VCaP (cell line): ENCODE data around the gene CAMK1G.
A peak's percentile ranks its signal among the peaks of the same experiment; 100 is the strongest.

Experiments
- H3K27ac ChIP-seq: fragments of 450-650 bp; 2 replicates; pipeline ENCODE4 v1.5.1; 2017
- CTCF ChIP-seq: fragments of 450-650 bp; conservative IDR thresholded peaks from 2 replicates; pipeline ENCODE4 v1.5.1; 2017; ENCODE audit warnings: mild to moderate bottlenecking, moderate library complexity

CAMK1G gene

GRCh38 chr1:209633335-209633997 lies 50.0 kb downstream of the CAMK1G start:
- TF ChIP-seq CTCF = no peak
- no peak overlapping the region for H3K27ac ChIP-seq

GRCh38 chr1:209634005-209634737 lies 50.7 kb downstream of the CAMK1G start:
- H3K27ac ChIP-seq = no peak overlapping the region
- TF ChIP-seq CTCF = no peak

DNA sequence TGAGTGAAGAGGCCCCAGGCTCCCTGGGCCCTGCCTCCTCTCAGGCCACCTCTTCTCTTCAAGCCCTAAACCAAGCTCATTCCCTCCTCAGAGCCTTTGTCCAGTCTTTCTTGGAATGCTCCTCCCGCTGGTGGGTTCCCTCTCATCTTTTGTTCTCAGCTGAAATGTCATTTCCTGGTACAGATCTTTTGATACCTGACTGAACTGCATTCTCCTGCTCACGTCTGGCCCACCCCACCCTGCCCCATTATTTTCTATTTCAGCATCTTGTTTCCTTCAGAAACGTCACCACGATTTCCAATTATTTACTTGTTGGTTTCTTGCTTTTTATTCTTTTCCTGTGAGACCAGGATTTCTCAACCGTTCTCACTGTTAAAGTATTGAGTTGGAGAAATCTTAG lies 52.3 kb downstream of the CAMK1G start:
- TF ChIP-seq CTCF = no peak
- no peak overlapping the region for H3K27ac ChIP-seq

DNA sequence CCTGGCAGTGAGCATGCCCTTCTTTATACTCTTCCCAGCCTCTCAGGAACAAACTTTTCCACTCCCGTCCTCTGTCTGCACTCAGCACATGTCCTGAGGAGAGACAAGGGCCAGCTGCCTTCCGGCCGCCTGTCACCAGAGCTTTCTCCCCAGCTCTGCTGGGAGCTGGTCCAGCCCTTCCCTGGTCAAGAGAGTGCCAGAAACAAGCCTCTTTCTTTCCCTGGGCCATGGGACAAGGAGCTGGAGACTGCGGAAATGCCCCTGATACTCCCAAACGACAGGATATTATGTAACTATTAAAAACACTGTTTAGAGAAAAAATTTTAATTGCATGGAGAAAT lies 58.3 kb downstream of the CAMK1G start:
- peak overlapping the region; percentile 72; the same call in 1 of the 2 replicates for H3K27ac ChIP-seq
- TF ChIP-seq CTCF = no peak

- TF ChIP-seq CTCF = no peak
- H3K27ac ChIP-seq = peak overlapping the region; percentile 72
Measured at GRCh38 chr1:209642816-209643215, 59.3 kb downstream of the CAMK1G start.

- H3K27ac ChIP-seq = peak overlapping the region; percentile 72
- TF ChIP-seq CTCF = no peak
Measured at GRCh38 chr1:209643285-209644020, 59.9 kb downstream of the CAMK1G start.
